ENCODE data around the gene POLR2J.

DNA sequence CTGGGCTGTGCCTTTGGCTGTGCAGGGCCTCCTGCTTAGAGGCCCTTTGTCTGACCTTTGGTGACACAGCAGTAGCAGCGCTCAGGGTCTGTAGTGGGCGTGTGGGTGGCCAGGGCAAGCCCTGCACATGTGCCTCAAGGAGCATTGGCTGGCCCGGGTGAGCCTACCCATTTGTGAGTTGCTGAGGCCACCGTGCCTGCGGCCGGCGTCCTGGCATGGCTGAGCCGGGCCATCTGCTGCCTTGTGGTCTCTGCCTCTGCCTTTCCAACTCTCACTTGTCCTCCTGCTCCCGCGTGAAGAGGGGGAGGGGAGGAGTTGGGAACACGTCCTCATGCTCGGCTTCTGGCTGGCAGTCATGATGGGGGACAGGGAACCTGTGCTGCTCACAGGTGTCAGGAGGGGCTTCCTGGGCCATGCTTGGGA, 54.6 kb downstream of the POLR2J start:
- TF ChIP-seq MXI1 (IDR thresholded peaks at IDR 0.05; ENCODE audit: low read depth, low read length), result no peak
- TF ChIP-seq POLR2A (IDR thresholded peaks at IDR 0.05; ENCODE audit: low read depth, low read length), result peak; percentile 31
- TF ChIP-seq ZZZ3 (IDR thresholded peaks at IDR 0.05; ENCODE audit: control insufficient read depth, insufficient read length, low read depth), result no peak
- no peak for TF ChIP-seq MYC (IDR thresholded peaks at IDR 0.05; ENCODE audit: insufficient read depth, insufficient read length, insufficient replicate concordance, low read length, severe bottlenecking)
- TF ChIP-seq EZH2 (IDR thresholded peaks at IDR 0.05; ENCODE audit: borderline replicate concordance, control insufficient read depth, low read depth, low read length), result no peak
- no peak for TF ChIP-seq LARP7 (IDR thresholded peaks at IDR 0.05)
- no peak for TF ChIP-seq ATF2 (IDR thresholded peaks at IDR 0.05; ENCODE audit: low read length)
- no peak for TF ChIP-seq EGR1 (IDR thresholded peaks at IDR 0.05; ENCODE audit: borderline replicate concordance in 1 of 2, low read depth in 2 of 2, low read length in 2 of 2)
